ENCODE results near the gene TMEM132A. TPM values are rescaled to one million over a fixed set of nuclear protein-coding genes. Genes with fewer than 3 reads are reported as not detected.
A peak's percentile ranks its signal among the peaks of the same experiment; 100 is the strongest.

TMEM132A gene
- total and polyA plus RNA-seq, 9 of the 15 experiments (the other 6 are each of a cell fraction or from before 2014, with no cell fraction given), result 0.04 to 1.1 (median 0.18) TPM; not detected in 4

- TF ChIP-seq JUN (IDR thresholded peaks at IDR 0.05; ENCODE audit: borderline replicate concordance, low read depth, low read length) (no peak), JUN (CRISPR knock-in tag; IDR thresholded peaks at IDR 0.05; ENCODE audit: borderline replicate concordance) (no peak), L3MBTL2 (IDR thresholded peaks at IDR 0.05) (peak; percentile 65), TARDBP (IDR thresholded peaks at IDR 0.05) (no peak), POLR2G (IDR thresholded peaks at IDR 0.05; ENCODE audit: low read depth, low read length) (peak; percentile 67), NFE2 (IDR thresholded peaks at IDR 0.05; ENCODE audit: low read depth) (no peak), CREB3L1 (IDR thresholded peaks at IDR 0.05; ENCODE audit: borderline replicate concordance, low read depth) (no peak), ZNF764 (CRISPR knock-in tag; IDR thresholded peaks at IDR 0.05; ENCODE audit: low read depth) (no peak), SMAD4 (CRISPR knock-in tag; conservative IDR thresholded peaks at IDR 0.05) (0 out of 2 replicates have a peak, but pooled peaks have one; percentile 29), TCF15 (CRISPR knock-in tag; IDR thresholded peaks at IDR 0.05) (no peak), ZNF184 (CRISPR knock-in tag; IDR thresholded peaks at IDR 0.05) (no peak), ERF (CRISPR knock-in tag; IDR thresholded peaks at IDR 0.05) (no peak), NEUROD1 (IDR thresholded peaks at IDR 0.05; ENCODE audit: borderline replicate concordance, low read depth, low read length, partially characterized antibody) (peak; percentile 54), ZNF398 (CRISPR knock-in tag; IDR thresholded peaks at IDR 0.05) (no peak), NCOA6 (IDR thresholded peaks at IDR 0.05) (no peak), CTCF (IDR thresholded peaks at IDR 0.05 in 2 of 3, conservative IDR thresholded peaks at IDR 0.05 in 1 of 3; ENCODE audit: insufficient read depth in 2 of 3, low read depth in 1 of 3, low read length in 3 of 3) (0 out of 6 replicates have a peak, but pooled peaks of 1 of the 3 experiments have one; percentile 16), DMBX1 (CRISPR knock-in tag; IDR thresholded peaks at IDR 0.05; ENCODE audit: borderline replicate concordance) (no peak), RFX5 (IDR thresholded peaks at IDR 0.05; ENCODE audit: low read depth, low read length) (no peak), EP300 (IDR thresholded peaks at IDR 0.05; ENCODE audit: low read length) (no peak)
Observed at GRCh38 chr11:60924110-60924905, at the start of gene TMEM132A (continued).
